ENCODE results near the gene ALMS1.

DNA sequence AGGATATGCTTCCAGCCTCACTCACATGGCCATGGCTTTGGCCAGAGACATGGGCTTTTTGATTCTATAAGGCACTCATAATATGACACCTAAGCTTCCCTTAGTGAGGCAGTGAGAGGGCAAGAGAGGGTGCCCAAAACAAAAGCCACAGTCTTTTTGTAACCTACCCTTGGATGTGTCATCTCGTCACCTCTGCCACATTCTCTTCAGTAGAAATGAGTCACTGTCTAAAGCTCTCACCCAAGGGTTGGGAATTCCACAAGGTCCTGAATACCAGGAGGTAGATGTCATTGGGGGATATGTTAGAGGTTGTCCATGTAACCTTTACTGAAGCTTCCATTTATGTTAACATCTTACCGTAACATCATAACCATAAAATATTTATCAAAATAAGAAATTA lies 108.4 kb downstream of the ALMS1 start:
- TF ChIP-seq, protein P1, sequence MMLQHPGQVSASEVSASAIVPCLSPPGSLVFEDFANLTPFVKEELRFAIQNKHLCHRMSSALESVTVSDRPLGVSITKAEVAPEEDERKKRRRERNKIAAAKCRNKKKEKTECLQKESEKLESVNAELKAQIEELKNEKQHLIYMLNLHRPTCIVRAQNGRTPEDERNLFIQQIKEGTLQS (IDR thresholded peaks at IDR 0.05; ENCODE audit: insufficient read depth, low read depth, low read length), result no peak
- TF ChIP-seq POLR2AphosphoS5 (IDR thresholded peaks at IDR 0.05; ENCODE audit: low read depth, low read length) (no peak), KDM5A (IDR thresholded peaks at IDR 0.05; ENCODE audit: low read length) (no peak), TBP (IDR thresholded peaks at IDR 0.05; ENCODE audit: low read depth, low read length) (no peak), POLR2A (IDR thresholded peaks at IDR 0.05; ENCODE audit: control extremely low read depth in 1 of 2, low read depth in 2 of 2, low read length in 2 of 2) (no peak), RAD21 (IDR thresholded peaks at IDR 0.05 in 1 of 2, conservative IDR thresholded peaks at IDR 0.05 in 1 of 2; ENCODE audit: low read depth in 2 of 2, low read length in 2 of 2) (no peak), SIRT6 (IDR thresholded peaks at IDR 0.05; ENCODE audit: low read length) (no peak), EZH2 (IDR thresholded peaks at IDR 0.05; ENCODE audit: low read depth, low read length, severe bottlenecking) (no peak), CHD1 (IDR thresholded peaks at IDR 0.05; ENCODE audit: low read depth, low read length) (no peak)
- TF ChIP-seq, protein P2, sequence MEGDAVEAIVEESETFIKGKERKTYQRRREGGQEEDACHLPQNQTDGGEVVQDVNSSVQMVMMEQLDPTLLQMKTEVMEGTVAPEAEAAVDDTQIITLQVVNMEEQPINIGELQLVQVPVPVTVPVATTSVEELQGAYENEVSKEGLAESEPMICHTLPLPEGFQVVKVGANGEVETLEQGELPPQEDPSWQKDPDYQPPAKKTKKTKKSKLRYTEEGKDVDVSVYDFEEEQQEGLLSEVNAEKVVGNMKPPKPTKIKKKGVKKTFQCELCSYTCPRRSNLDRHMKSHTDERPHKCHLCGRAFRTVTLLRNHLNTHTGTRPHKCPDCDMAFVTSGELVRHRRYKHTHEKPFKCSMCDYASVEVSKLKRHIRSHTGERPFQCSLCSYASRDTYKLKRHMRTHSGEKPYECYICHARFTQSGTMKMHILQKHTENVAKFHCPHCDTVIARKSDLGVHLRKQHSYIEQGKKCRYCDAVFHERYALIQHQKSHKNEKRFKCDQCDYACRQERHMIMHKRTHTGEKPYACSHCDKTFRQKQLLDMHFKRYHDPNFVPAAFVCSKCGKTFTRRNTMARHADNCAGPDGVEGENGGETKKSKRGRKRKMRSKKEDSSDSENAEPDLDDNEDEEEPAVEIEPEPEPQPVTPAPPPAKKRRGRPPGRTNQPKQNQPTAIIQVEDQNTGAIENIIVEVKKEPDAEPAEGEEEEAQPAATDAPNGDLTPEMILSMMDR (IDR thresholded peaks at IDR 0.05; ENCODE audit: control extremely low read depth in 1 of 3, insufficient read depth in 1 of 3, low read depth in 1 of 3, low read length in 3 of 3), result no peak
